ENCODE measurements around the gene TTC34. TPM values are rescaled to one million over a fixed set of nuclear protein-coding genes. Genes with fewer than 3 reads are reported as not detected.

TTC34 gene
- total and polyA plus RNA-seq, 2 experiments from 2014 or later, result 0.08 to 0.35 TPM

DNA sequence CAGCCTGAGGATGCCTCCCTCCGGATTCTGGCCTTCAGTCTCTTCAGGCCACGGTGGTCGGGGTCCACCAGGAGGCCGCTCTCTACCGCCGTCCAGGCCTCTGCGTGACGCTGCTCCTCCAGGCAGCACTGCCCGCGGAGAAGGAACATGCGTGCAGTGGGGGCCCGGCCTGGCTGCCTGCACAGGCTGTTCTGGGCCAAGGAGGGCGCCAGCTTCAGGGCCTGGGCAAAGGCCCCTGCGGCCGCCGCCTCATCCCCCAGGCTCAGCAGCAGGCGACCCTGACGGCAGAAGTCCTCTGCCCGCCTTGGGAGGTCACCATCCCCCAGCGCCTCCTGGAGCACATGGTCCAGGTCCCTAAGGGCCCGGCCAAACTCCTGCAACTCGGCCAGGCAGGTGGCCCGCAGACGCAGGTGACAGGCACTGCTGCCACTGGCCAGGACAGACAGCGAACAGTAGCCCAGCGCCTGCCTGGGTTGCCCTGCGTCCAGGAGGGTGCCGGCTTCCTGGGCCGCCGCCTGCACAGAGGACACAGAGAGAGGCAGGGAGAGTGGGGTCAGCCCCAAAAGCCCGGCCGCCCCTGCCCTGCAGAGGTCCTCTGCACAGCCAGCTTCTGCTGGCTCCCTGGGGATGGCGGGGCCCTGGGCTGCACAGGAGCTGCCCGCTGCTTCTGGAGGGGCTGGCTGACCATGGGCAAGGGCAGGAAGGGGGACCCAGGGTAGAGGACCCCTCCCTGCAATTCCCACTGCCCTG, 159.9 kb downstream of the TTC34 start:
- Histone ChIP-seq H3K9me2 (ENCODE audit: insufficient read depth) (no peaks in the 10 kb centered on the region), H3K4me1 (ENCODE audit: insufficient read depth) (no peaks in the 10 kb centered on the region; the same call in 1 of the 2 replicates), H3K27ac (ENCODE audit: low read depth) (no peak overlapping the region), H4K20me1 (replicated peaks; ENCODE audit: insufficient read depth) (0 out of 2 replicates have a peak, but pooled peaks cover 2% of the 10 kb centered on the region), H3K79me2 (replicated peaks; ENCODE audit: insufficient read depth) (no peaks in the 10 kb centered on the region), H3K4me2 (peak overlapping the region; percentile 89), H3K36me3 (ENCODE audit: insufficient read depth) (no peaks in the 10 kb centered on the region), H3F3A (replicated peaks; ENCODE audit: low read depth) (no peaks in the 10 kb centered on the region), H3K4me3 (peak overlapping the region; percentile 82), H3K27me3 (ENCODE audit: insufficient read depth) (peaks cover 22% of the 10 kb centered on the region), H2AFZ (no peak overlapping the region)
- H3K4me1 Mint-ChIP-seq, result peaks cover 2% of the 10 kb centered on the region; the same call in 1 of the 3 replicates
- peaks cover 23% of the 10 kb centered on the region for H3K27me3 Mint-ChIP-seq (ENCODE audit: insufficient read depth, low read depth, poor library complexity)
- DNase-seq (ENCODE audit: low spot score), result peak; percentile 27
- peak; percentile 6 for ATAC-seq
- peak overlapping the region; percentile 80; the same call in 2 of the 3 replicates for H3K4me3 Mint-ChIP-seq
- no peak overlapping the region for H3K27ac Mint-ChIP-seq
- TF ChIP-seq JUNB (IDR thresholded peaks at IDR 0.05; ENCODE audit: unreplicated experiment) (no peak), ZNF114 (CRISPR knock-in tag; IDR thresholded peaks at IDR 0.05) (no peak), EZH2phosphoT487 (IDR thresholded peaks at IDR 0.05; ENCODE audit: unreplicated experiment) (no peak), POLR2AphosphoS5 (IDR thresholded peaks at IDR 0.05; ENCODE audit: low read depth) (no peak), STAT1 (IDR thresholded peaks at IDR 0.05; ENCODE audit: unreplicated experiment) (no peak), NANOG (IDR thresholded peaks at IDR 0.05; ENCODE audit: borderline replicate concordance) (no peak), ZNF331 (CRISPR knock-in tag; IDR thresholded peaks at IDR 0.05; ENCODE audit: low read depth) (no peak), EZH2 (IDR thresholded peaks at IDR 0.05; ENCODE audit: low read depth, unreplicated experiment) (no peak), CREB1 (CRISPR knock-in tag; IDR thresholded peaks at IDR 0.05; ENCODE audit: low read depth) (no peak)
- TF ChIP-seq, protein P1, sequence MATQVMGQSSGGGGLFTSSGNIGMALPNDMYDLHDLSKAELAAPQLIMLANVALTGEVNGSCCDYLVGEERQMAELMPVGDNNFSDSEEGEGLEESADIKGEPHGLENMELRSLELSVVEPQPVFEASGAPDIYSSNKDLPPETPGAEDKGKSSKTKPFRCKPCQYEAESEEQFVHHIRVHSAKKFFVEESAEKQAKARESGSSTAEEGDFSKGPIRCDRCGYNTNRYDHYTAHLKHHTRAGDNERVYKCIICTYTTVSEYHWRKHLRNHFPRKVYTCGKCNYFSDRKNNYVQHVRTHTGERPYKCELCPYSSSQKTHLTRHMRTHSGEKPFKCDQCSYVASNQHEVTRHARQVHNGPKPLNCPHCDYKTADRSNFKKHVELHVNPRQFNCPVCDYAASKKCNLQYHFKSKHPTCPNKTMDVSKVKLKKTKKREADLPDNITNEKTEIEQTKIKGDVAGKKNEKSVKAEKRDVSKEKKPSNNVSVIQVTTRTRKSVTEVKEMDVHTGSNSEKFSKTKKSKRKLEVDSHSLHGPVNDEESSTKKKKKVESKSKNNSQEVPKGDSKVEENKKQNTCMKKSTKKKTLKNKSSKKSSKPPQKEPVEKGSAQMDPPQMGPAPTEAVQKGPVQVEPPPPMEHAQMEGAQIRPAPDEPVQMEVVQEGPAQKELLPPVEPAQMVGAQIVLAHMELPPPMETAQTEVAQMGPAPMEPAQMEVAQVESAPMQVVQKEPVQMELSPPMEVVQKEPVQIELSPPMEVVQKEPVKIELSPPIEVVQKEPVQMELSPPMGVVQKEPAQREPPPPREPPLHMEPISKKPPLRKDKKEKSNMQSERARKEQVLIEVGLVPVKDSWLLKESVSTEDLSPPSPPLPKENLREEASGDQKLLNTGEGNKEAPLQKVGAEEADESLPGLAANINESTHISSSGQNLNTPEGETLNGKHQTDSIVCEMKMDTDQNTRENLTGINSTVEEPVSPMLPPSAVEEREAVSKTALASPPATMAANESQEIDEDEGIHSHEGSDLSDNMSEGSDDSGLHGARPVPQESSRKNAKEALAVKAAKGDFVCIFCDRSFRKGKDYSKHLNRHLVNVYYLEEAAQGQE (IDR thresholded peaks at IDR 0.05; ENCODE audit: unreplicated experiment), result no peak
- TF ChIP-seq, protein P2, sequence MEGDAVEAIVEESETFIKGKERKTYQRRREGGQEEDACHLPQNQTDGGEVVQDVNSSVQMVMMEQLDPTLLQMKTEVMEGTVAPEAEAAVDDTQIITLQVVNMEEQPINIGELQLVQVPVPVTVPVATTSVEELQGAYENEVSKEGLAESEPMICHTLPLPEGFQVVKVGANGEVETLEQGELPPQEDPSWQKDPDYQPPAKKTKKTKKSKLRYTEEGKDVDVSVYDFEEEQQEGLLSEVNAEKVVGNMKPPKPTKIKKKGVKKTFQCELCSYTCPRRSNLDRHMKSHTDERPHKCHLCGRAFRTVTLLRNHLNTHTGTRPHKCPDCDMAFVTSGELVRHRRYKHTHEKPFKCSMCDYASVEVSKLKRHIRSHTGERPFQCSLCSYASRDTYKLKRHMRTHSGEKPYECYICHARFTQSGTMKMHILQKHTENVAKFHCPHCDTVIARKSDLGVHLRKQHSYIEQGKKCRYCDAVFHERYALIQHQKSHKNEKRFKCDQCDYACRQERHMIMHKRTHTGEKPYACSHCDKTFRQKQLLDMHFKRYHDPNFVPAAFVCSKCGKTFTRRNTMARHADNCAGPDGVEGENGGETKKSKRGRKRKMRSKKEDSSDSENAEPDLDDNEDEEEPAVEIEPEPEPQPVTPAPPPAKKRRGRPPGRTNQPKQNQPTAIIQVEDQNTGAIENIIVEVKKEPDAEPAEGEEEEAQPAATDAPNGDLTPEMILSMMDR (conservative IDR thresholded peaks at IDR 0.05; ENCODE audit: low read depth in 2 of 2), result no peak; a peak in 1 of 4 replicates
- TF ChIP-seq, protein P3, sequence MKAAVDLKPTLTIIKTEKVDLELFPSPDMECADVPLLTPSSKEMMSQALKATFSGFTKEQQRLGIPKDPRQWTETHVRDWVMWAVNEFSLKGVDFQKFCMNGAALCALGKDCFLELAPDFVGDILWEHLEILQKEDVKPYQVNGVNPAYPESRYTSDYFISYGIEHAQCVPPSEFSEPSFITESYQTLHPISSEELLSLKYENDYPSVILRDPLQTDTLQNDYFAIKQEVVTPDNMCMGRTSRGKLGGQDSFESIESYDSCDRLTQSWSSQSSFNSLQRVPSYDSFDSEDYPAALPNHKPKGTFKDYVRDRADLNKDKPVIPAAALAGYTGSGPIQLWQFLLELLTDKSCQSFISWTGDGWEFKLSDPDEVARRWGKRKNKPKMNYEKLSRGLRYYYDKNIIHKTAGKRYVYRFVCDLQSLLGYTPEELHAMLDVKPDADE (IDR thresholded peaks at IDR 0.05), result no peak
- TF ChIP-seq, protein P4, sequence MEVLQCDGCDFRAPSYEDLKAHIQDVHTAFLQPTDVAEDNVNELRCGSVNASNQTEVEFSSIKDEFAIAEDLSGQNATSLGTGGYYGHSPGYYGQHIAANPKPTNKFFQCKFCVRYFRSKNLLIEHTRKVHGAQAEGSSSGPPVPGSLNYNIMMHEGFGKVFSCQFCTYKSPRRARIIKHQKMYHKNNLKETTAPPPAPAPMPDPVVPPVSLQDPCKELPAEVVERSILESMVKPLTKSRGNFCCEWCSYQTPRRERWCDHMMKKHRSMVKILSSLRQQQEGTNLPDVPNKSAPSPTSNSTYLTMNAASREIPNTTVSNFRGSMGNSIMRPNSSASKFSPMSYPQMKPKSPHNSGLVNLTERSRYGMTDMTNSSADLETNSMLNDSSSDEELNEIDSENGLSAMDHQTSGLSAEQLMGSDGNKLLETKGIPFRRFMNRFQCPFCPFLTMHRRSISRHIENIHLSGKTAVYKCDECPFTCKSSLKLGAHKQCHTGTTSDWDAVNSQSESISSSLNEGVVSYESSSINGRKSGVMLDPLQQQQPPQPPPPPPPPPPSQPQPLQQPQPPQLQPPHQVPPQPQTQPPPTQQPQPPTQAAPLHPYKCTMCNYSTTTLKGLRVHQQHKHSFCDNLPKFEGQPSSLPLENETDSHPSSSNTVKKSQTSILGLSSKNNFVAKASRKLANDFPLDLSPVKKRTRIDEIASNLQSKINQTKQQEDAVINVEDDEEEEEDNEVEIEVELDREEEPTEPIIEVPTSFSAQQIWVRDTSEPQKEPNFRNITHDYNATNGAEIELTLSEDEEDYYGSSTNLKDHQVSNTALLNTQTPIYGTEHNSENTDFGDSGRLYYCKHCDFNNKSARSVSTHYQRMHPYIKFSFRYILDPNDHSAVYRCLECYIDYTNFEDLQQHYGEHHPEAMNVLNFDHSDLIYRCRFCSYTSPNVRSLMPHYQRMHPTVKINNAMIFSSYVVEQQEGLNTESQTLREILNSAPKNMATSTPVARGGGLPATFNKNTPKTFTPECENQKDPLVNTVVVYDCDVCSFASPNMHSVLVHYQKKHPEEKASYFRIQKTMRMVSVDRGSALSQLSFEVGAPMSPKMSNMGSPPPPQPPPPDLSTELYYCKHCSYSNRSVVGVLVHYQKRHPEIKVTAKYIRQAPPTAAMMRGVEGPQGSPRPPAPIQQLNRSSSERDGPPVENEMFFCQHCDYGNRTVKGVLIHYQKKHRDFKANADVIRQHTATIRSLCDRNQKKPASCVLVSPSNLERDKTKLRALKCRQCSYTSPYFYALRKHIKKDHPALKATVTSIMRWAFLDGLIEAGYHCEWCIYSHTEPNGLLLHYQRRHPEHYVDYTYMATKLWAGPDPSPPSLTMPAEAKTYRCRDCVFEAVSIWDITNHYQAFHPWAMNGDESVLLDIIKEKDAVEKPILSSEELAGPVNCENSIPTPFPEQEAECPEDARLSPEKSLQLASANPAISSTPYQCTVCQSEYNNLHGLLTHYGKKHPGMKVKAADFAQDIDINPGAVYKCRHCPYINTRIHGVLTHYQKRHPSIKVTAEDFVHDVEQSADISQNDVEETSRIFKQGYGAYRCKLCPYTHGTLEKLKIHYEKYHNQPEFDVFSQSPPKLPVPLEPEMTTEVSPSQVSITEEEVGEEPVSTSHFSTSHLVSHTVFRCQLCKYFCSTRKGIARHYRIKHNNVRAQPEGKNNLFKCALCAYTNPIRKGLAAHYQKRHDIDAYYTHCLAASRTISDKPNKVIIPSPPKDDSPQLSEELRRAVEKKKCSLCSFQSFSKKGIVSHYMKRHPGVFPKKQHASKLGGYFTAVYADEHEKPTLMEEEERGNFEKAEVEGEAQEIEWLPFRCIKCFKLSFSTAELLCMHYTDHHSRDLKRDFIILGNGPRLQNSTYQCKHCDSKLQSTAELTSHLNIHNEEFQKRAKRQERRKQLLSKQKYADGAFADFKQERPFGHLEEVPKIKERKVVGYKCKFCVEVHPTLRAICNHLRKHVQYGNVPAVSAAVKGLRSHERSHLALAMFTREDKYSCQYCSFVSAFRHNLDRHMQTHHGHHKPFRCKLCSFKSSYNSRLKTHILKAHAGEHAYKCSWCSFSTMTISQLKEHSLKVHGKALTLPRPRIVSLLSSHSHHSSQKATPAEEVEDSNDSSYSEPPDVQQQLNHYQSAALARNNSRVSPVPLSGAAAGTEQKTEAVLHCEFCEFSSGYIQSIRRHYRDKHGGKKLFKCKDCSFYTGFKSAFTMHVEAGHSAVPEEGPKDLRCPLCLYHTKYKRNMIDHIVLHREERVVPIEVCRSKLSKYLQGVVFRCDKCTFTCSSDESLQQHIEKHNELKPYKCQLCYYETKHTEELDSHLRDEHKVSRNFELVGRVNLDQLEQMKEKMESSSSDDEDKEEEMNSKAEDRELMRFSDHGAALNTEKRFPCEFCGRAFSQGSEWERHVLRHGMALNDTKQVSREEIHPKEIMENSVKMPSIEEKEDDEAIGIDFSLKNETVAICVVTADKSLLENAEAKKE (CRISPR knock-in tag; IDR thresholded peaks at IDR 0.05), result no peak
- peaks cover 9% of the 10 kb centered on the region for H3K36me3 Mint-ChIP-seq (ENCODE audit: low read depth)
- H3K9me3 Mint-ChIP-seq, result peaks cover 30% of the 10 kb centered on the region
